Fibroblast of gingiva (primary cell): Measurements from ENCODE around the gene PRPF18.
A peak's percentile ranks its signal among the peaks of the same experiment; 100 is the strongest.

Experiments
- DNase-seq: peaks from one replicate; pipeline ENCODE4 v3.0.0-alpha.2; 2011; ENCODE audit warnings: low read depth

Gene PRPF18

DNA sequence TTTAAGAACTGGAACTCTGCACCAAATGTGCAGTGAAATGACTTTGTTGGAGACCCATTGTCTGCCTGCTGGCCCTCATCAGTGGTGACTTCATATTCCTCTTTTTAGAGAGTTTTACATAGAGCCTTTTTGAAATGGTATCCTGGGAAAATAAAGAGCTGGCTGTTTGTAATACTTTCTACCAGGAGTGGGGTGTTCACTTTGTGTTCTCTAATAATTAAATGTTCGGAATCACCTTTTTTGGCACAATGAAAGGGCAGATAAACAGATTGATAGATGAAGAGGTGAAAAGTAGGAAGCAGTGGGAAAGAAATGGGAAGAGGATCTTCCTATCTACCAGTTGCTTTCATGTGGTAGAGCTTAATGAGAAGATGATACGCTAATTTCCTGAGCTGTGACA lies 55.5 kb downstream of the PRPF18 start:
- DNase-seq: no peak

DNA sequence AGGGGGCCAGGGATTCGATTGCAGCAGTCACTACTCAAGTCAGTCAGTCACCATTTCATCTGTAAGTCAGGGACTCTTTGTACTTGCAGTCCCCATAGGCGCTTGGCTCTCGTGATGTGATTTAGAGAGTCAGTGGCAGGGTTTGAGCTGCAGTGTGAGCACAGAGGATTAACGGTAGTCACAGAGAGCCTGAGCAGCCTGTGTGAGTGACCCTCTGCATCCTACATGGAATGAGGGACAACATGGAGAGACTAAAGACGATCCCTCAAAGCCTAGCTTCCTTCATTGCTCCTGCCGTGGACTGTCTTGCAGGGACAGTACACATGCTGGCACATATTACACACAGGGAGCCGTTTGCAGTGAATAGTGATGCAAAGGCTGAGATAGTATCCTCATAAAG lies 56.3 kb downstream of the PRPF18 start:
- no peak for DNase-seq

DNA sequence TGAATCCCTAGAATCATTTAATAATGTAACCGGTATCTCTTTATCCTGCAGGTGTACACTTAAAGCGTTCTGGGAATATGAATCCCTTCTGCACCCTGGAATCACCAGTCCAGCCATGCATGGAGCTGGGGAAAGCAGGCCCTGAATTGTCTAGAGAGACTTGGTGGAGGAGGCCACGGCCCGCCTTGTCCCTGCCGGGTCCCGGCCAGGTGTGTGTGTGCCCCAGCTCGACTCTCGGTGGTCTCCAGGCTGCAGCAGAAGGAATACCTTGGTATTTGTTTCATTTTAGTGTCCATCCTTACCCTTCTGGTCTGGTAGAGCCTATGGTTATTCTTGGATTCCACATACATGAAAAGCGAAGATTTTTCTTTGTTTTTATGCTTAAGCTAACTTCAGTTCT lies 58.1 kb downstream of the PRPF18 start:
- no peak for DNase-seq

DNA sequence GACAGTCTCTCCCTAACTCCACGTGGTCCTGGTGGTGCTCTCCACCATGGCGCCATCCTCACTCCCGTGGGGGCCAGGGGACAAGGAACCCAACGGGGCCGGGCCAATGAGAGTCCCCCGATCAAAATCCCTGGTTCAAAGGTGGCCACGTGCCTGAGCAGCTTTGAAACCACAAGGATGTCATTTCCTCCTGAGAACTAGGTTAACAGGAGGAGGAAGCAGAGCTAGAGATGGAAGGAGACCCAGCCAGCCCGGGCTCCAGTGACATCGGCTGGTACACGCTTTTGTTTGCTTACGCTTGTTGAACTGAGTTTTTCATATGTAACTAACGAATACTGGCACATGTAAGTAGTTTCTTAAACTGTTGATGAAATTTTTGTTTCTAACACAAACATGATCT lies 61.7 kb downstream of the PRPF18 start:
- DNase-seq: no peak

DNA sequence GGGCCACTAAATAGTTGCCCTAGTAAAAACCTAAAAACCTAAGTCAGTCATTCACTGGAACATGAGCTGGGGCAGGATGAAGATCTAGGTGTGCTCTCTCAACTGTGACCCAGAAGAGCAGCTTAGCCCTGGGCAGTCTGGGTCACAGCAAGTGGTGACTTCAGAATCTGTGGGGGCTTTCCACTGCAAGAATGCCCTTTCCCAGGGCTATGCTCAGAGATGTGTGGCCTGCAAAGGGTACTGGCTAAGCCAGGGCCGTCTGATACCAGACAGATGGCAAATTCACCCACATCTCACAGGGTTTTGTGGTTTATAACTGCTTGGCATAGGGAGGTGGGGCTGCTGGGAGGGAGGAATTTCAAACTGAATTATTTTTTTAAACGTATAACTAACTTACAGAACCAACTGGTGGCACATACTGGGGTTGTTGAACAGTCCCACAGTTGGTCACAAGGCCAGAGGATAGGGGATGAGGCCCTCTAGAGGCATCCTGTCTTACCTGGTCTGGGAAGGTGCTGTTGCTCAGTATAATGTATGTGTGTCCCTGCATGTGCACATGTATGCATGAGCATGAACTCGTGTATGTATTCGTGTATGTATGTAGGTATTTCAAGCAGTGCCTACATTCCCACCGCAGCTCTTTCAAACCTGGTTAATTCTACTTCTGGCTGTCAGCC lies 63.2 kb downstream of the PRPF18 start:
- no peak for DNase-seq

DNA sequence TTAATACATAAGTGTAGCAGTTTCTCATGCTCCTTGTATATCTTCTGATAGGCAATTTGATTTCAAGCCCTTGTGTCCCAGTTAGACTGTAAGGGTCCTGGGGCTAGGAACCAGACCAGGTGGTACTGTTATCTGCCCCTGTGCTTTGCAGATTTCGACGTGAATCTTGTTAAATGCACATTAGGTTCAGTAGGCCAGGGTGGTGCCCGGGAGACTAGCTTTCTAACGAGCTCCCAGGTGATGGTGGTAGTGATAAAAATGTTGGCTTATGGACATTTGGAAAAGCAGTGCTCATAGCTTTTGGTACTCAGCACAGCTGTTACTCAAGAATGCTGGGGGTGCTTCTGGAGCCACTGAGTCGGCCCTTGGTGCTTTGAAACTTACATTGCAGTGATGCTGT lies 64.2 kb downstream of the PRPF18 start:
- no peak for DNase-seq

DNA sequence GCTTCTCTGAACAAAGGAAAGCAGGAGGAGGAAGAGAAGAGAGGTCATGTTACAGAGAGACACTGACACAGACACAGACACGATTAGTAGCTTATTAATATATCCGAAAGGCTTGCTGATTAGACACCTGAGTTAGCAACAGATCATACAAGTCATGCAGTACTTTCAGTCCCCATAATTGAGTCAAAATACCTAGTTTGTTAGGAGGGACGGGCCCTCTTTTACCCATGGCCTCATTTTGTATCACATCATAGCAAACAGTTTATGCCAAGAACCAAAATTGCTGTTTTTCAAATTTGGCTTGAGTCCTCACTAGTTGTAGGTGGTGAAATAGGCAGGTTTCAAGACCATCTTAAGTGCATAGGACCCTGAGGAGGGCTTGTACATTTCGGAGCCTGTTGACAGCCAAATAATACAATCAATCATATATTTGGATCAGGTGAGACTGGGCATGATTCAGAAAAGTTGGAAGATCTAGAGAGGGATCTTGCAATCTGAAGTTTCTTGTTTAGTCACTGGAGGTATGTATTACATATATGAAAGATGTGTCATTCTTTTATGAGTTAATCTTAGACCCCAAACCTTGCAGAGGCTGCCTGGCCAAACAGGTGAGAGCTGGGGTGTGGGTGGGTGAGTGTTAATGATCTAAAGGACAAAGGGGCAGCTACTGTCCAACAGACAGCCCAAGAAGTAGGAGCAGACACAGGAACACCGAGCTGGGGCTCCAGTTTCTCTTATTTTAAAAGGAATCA lies 65.4 kb downstream of the PRPF18 start:
- DNase-seq: no peak

DNA sequence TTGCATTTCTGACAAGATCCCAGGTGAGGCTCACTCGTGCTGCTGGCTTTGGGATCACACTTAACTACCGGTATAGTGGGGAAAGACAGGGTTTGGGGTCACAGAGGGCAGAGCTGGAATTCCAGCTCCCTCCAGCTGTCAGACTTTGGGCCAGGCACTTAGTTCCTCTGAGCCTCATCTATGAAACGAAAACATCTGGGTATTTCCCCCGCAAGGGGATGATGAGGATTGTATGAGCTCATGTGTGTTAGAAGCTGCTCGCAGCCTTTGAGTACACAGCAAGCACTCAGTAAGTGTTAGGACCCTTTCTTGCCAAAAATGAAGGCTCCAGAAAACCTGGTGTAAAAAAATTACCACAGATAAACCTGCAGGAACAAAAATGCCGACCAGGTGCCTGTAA lies 66.1 kb downstream of the PRPF18 start:
- no peak for DNase-seq

DNA sequence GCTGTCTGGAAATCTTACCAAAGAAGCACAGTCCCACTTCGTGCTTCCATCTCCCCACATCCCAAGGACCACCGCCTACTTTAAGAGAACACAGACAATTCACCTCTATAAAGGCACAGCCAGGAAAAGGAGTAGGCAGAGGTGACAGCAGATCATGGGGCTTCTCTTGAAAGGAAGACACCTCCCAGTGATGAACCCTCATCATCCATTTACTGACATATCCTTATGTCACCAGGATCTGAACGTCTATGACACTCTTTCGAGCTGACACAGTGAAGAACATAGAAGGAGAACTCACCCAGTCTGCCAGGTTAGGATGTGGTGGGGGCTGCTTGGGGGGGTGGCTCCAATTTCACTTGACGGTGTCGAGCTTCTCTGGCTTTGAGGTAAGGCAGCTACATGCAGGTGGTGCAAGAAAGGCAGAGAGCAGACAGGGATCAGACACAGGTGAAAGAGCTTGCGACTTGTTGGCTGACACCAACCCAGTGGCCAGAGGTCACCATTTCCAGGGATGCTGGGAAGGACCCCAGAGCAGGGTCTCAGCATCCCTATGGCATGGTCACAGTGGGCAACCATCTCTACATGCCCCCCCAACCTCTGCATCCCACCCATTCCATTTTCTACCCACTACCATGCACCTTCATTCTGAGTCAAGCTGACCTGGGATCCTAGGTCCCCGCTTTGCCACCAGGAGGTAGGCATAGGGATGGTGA lies 67.5 kb downstream of the PRPF18 start:
- no peak for DNase-seq

DNA sequence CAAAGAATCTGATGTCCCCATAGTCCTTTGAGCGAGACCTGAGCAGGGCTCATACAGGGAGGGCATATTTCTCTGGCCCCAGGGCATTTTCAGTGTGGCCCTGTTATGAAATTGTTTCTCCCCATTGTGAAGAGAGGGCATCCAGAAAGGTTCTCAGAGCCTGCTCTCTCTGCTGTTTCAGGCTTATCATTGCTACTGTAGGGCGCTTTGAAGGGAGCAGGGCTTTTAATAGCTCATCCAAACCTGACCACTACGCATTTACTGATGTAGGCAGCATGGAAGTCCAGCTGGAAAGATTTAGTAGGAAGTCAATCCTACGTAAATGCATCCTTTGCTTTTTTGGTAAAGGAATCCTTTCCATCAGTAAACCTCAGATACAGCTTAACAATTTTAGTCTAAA lies 68.1 kb downstream of the PRPF18 start:
- no peak for DNase-seq

DNA sequence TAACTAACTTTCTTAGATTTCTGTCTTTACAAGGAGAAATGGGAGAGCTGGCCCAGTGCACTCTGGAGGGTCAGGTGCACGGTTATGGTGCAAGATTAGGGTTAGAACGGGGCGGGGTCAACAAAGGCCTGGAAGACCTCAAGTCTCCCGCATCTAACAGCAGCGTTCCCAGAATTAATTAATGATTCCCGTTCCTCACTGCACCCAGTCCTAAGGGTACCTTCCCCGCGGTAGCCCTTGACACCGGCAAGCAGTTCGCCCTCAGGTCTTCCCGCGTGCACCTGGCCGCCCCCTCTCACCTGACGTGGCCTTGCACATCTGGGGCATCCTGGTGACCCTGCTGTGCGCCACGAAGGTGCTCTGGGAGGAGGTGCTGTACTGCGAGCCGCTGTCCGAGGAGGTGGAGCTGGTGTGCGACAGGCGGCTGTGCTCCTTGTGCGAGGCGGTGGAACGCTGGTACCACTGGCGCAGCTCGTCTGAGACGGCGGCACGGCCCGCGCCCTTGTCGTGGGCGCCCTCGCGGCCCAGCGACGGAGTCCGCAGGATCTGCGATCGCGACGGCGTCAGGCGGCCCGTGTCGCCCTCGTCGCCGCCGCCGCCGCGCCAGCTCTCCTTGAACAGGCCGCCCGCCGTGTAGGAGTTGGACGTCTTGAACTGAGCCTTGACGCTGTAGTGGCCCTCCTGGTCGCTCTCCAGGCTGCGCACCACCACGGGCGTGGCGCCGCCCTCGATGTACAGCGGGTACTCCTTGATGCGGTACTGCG lies 69.8 kb downstream of the PRPF18 start:
- no peak for DNase-seq

DNA sequence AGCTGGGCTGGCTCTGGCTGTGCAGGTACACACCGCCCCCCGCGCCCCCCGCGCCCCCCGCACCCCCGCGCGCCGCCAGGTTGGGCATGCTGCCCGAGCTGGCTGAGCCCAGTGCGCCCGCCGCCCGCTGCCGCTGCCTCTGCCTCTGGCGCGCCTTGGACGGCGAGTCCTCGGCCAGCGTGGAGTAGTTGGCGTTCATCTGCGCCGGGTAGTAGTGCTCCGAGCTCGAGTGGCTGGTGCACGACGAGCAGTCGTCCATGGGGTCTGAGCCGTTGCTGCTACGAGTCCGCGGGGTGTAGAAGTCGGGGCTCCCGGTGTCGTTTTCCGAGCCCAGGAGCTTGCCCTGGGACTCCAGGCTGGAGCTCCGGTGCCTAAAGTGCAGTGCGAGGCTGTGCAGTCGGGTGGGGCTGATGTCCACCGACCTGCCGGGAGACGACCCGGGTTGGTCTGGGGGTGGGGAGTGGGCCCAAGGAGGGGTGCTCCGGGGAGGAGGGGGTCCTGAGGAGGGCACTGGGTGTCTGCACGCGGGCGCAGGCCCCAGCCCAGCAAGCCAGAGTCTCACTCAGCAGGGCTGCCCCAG lies 70.4 kb downstream of the PRPF18 start:
- no peak for DNase-seq

DNA sequence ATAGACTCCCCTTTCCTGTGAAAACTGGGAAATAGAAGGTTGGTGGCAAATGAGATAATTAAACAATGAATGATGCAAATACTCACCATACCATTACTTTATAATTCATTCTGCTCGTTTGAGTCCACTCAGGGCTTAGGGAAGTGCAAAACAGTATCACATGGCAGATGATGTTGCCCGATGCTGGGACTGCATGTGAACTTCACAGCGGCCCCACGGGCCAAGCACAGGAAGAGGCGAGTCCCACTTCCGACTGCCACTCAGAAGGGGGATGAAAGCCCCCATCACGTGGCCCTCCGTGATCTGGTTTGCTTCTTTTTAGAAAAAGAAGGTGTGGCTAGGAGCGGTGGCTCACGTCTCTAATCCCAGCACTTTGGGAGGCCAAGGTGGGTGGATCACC lies 71.5 kb downstream of the PRPF18 start:
- DNase-seq: no peak

DNA sequence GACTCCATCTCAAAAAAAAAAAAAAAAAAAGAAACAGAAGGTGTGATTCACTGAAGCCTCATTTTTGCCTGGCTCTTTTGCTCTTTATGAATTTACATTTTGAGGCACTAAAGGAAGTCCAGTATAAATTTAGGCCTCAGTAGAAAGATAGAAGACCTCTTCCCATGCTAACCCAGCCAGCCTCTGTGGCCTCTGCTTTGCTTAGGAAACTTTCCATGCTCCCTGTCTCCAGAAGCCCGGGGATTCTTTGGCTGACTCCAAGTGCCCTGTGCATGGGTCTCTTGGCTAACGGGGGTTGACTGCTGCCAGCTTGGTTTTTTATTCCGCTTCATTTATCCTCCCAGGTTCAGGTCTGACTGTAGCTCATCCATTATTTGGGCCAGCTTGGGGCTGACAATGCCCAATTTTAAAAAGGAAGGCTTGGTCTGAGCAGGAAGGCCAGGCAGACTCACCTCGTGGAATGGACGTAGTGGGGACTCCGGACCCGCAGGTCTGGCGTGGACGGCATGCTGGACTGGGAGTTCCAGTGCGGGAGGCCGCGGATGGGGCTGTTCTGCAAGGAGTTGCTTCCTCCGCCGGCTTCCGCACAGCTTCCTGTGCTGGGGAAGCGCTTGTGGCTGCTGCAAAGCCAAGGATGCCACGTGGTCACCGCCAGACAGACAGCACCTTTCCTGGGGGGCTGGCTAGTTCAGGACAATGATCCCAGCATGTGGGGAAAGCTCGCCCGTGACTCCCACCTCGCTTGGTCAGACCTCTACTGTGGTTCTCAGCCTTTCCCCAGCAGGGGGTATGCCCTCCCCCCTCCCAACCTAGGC lies 72.3 kb downstream of the PRPF18 start:
- no peak for DNase-seq

DNA sequence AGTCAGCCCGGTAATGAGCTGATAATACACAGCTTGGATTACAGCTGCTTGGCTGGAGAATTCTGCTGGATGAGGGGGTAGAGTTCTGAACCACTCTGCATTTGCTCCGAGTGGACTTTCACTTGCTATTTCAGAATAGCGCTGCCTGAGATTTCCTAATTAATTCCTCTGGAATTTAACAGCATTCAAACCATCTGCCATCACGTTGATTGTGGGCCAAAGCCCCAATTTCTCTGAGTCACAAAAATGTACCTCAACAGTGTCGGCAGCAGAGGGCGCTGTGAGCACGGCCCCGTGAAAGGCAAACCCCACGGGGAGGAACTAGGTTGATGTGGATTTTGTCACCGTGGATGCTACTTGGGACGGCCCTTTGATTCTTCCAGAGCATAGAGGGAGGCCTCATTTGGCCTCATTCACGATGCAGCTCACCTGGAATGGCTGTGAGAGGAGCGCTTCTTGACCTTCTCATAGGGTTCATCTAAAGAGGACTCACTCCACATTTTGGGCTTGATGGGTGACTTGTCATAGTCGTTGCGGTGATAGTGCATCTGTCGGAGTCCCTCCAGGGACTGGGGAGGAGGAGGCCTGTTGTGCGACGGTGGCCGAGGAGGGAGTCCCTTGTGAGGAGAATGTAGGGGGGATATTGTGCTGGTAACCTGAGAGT lies 73.3 kb downstream of the PRPF18 start:
- DNase-seq: peak; percentile 56

DNA sequence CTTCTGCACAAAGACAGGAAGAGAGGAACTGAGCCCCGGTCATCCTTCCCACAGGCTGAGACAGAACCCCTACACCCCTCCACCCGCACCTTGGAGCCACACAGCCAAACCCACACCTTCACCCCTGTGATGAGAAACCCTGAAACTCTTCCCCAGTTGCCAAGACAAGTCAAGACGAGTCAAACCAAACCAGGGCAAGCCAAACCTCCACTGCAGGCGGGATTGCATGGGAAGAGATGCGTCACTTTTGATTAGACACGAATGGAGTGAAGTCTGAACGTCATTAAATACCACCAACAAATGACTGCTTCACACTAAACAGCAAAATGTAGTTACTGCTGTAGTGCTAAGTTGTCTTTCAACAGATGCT lies 73.8 kb downstream of the PRPF18 start:
- no peak for DNase-seq

DNA sequence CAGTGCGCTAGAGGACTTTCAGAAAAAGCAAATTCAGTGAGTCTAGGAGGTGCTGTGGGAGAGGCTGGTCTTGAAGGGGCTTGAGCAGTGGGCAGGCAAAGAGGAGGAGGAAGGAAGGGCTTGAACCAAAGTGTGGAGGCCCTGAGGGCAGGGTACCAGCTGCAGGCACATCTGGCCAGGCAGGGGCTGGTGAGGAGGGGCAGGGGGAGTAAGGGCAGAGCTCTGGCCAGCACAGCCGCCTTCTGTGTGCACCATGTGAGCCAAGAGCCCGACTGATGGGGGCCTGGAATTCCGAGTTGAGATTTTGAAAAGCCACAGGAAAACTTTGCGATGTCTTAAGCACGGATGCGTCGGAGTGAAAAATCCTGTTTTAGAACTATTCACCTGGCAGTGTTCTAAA lies 74.5 kb downstream of the PRPF18 start:
- DNase-seq: no peak

DNA sequence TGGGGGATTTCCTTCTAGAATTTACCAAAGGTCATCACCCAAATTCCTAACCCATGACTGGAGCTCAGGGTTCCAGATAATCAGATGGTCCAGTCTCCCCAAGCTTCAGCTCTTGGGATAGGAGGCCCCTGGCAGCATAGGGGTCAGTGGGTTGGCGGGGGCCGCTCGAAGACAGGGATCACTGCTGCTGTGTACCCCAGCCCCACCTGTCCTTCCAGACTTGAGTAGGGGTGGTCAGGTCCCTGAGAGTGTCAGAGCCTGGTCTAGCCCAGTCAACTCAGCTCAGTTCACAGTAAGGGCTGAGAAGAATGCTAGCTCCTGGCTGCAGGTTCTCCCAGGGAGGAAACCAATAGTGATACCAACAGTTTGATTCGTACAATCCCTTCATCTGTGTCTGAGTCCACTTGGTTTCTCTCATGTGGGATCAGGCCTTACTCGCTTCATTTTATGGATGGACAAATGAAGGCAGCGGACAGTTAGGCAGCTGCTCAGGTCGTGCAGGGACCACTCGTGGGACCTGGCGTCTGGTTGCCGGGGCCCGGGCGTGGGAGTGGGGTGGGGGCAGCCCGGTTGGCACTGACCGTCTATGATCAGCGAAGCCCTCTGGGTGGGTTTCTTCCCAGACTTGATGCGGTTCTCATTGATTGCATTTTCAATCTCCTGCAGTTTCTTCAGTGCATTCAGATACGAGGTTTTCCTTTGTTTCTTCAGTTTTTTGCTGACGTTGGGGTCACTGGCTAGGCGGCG lies 78.9 kb downstream of the PRPF18 start:
- DNase-seq: no peak

DNA sequence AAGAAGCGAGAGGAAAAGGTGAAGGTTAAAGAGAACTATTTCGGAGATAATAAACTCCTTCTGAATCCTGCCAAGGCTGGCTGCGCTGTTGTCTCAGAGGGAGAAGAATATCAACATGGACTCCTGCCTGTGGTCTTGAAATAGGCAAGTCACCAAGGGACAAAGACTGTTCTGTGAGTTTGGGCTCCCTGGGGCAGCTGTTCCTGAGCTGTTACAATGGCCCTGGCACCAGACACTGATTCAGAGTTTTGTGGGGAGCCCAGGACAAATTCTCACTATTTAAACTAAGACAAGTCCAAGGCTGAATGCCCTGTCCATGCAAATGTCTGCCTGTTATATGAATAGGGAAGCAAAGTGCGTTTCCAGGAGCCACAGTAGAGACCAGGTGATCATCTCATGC lies 81.4 kb downstream of the PRPF18 start:
- DNase-seq: no peak
